Pancreas (tissue), 10 donors: ENCODE data around the gene MICU2. TPM values are rescaled to one million over a fixed set of nuclear protein-coding genes. Genes with fewer than 3 reads are reported as not detected.
"Not testable (repeated sequence)": the region's sequence is repeated elsewhere in the genome, so short reads cannot be mapped to it uniquely, and the experiment has no call there.

Experiments used
- ATAC-seq, 4 donors: fragments of 200-7000 bp; cut with Tn5 transposase; one replicate each; pipeline versions ENCODE4 v1.8.0 to v1.9.1; 2020; ENCODE audit warnings: mild to moderate bottlenecking in 4 of 4, moderate library complexity in 4 of 4
- DNase-seq, 6 donors: peaks; one replicate each; pipeline ENCODE4 v3.0.0-alpha.2; 2020
- FAIRE-seq: peaks from 2 replicates; lab custom pipeline; 2012; peaks lifted over from hg19 to GRCh38; lab: Jason Lieb, UNC
- H3K27ac ChIP-seq, 4 donors: fragments of 200-600 bp; sonication (generic); 1 replicate in 3 of 4; 2 replicates in 1 of 4; pipeline versions ENCODE4 v1.5.0 to v1.8.0; 2020
- H3K27me3 ChIP-seq, 4 donors: fragments of 200-600 bp; one replicate each; pipeline ENCODE4 v1.8.0; 2021
- H3K36me3 ChIP-seq, 3 donors: fragments of 200-600 bp; sonication (generic) in 1 of 3; one replicate each; pipeline versions ENCODE4 v1.5.0 to v1.8.0; 2020 to 2021
- H3K4me1 ChIP-seq, 3 donors: fragments of 200-600 bp; one replicate each; pipeline ENCODE4 v1.8.0; 2021
- H3K4me3 ChIP-seq, 4 donors: fragments of 200-600 bp; sonication (generic) in 2 of 4; one replicate each; pipeline versions ENCODE4 v1.5.0 to v1.8.0; 2020 to 2021
- H3K9me3 ChIP-seq, 4 donors: fragments of 200-600 bp; one replicate each; pipeline ENCODE4 v1.8.0; 2021
- CTCF ChIP-seq, 4 donors: fragments of 200-600 bp; sonication (generic) in 3 of 4; IDR thresholded peaks; one replicate each; pipeline versions ENCODE4 v1.5.0 to v1.8.0; 2021; ENCODE audit warnings: antibody characterized with exemption in 4 of 4
- WGBS, 2 donors: extraction: QIAGEN DNeasy Blood & Tissue Kit; methylation state at CpG; one replicate each; pipeline ENCODE4 v1.1.7; 2013; 5-methylcytosine and 5-hydroxymethylcytosine counted together
- intact Hi-C, 3 donors: fragments of 100-400 bp; cut with DNase I; formaldehyde crosslinking; loops; one replicate each; pipeline versions ENCODE4 v1.11.1 to v1.14.2; 2022
- polyA plus RNA-seq, 2 donors: library from polyadenylated mRNA; stranded (reverse); fragments of 200-250 nt; gene quantifications; one replicate each; pipeline ENCODE4 v1.2.3, GENCODE V29; 2013
- total RNA-seq, 6 donors: library from RNA; stranded (reverse); fragmentation: NEBNext Ultra II Directional in 4 of 6; extraction: Animal tissue kit (Norgen Biotek cat#: 25700) in 4 of 6; gene quantifications; one replicate each; pipeline versions ENCODE4 v1.2.1 to v1.2.4, GENCODE V29; 2021 to 2023
- donor health status: healthy with polysubstance abuse.
- donor health status: DM: no; HTN: no; CAD: no; lungs with moderate emphysema.
- donor health status: DM: no; HTN: no; CAD: no.
- donor health status: control.
- donor health status: control.
- donor health status: Bipolar disorder and iron deficiency.
- donor health status: DM: yes; HTN: yes; CAD: no.
- donor health status: DM: no; HTN: no; CAD: no.
- donor health status: DM: no; HTN: no; CAD: no.
- donor health status: DM: yes; HTN: yes; CAD: no.

Gene MICU2
- total and polyA plus RNA-seq, 8 donors = 9.3 to 36.6 (median 14.7) TPM

GRCh38 chr13:21557995-21558394 is 46.0 kb downstream of the MICU2 start:
- WGBS, 2 donors = 73 to 81% methylated on average over 2 of the region's 2 CpGs
- H3K27ac ChIP-seq = no peak overlapping the region
- TF ChIP-seq CTCF (IDR thresholded peaks at IDR 0.05) = no peak
- DNase-seq = no peak
- H3K4me3 ChIP-seq = no peak overlapping the region
- ATAC-seq = no peak
- no peaks in the 10 kb centered on the region for H3K27me3 ChIP-seq
- no peaks in the 10 kb centered on the region for H3K36me3 ChIP-seq
- no peaks in the 10 kb centered on the region for H3K4me1 ChIP-seq
- H3K9me3 ChIP-seq = no peaks in the 10 kb centered on the region
- no peak for FAIRE-seq
- intact Hi-C loops = no loop called here

- no peak for TF ChIP-seq CTCF (IDR thresholded peaks at IDR 0.05)
- ATAC-seq (no peak), FAIRE-seq (no peak), DNase-seq (no peak)
- Histone ChIP-seq H3K27me3 (no peaks in the 10 kb centered on the region), H3K27ac (no peak overlapping the region), H3K4me1 (no peaks in the 10 kb centered on the region), H3K36me3 (no peaks in the 10 kb centered on the region), H3K4me3 (no peak overlapping the region), H3K9me3 (no peaks in the 10 kb centered on the region)
- intact Hi-C loops = no loop called here
Measured at GRCh38 chr13:21556051-21556450, 47.9 kb downstream of the MICU2 start.

- DNase-seq, ATAC-seq, intact Hi-C loops, FAIRE-seq, H3K27me3 ChIP-seq, H3K27ac ChIP-seq, H3K36me3 ChIP-seq, H3K4me3 ChIP-seq, H3K4me1 ChIP-seq, H3K9me3 ChIP-seq: not testable (repeated sequence)
- 44 to 71% methylated on average over 1 of the region's 2 CpGs for WGBS, 2 donors
Measured at GRCh38 chr13:21553261-21553660, 50.7 kb downstream of the MICU2 start.

- no peak for TF ChIP-seq CTCF (IDR thresholded peaks at IDR 0.05)
- Histone ChIP-seq H3K27ac (no peak overlapping the region), H3K27me3 (no peaks in the 10 kb centered on the region), H3K4me3 (no peak overlapping the region), H3K9me3 (no peaks in the 10 kb centered on the region), H3K36me3 (no peaks in the 10 kb centered on the region), H3K4me1 (no peaks in the 10 kb centered on the region)
- FAIRE-seq = no peak
- ATAC-seq = no peak
- 87 to 88% methylated on average over 2 of the region's 2 CpGs for whole genome bisulfite sequencing, 2 donors
- no peak for DNase-seq
- intact Hi-C loops = no loop called here
Measured at GRCh38 chr13:21550918-21551317, 53.1 kb downstream of the MICU2 start.

- no peak for TF ChIP-seq CTCF (IDR thresholded peaks at IDR 0.05)
- Histone ChIP-seq H3K4me1 (no peaks in the 10 kb centered on the region), H3K9me3 (no peaks in the 10 kb centered on the region), H3K4me3 (no peak overlapping the region), H3K27ac (no peak overlapping the region), H3K36me3 (no peaks in the 10 kb centered on the region), H3K27me3 (no peaks in the 10 kb centered on the region)
- intact Hi-C loops = no loop called here
- WGBS, 2 donors = 51 to 69% methylated on average over 2 of the region's 2 CpGs
- DNase-seq (no peak), ATAC-seq (peak in 2 of 4 donors; percentile 15 to 26), FAIRE-seq (no peak)
Measured at GRCh38 chr13:21549633-21550032, 54.3 kb downstream of the MICU2 start.

- no peak overlapping the region for H3K27ac ChIP-seq
- no peak for FAIRE-seq
- H3K9me3 ChIP-seq = no peaks in the 10 kb centered on the region
- DNase-seq = no peak
- WGBS, 2 donors = 73 to 86% methylated on average over 5 of the region's 5 CpGs
- H3K4me1 ChIP-seq = no peaks in the 10 kb centered on the region
- intact Hi-C loops = no loop called here
- TF ChIP-seq CTCF (IDR thresholded peaks at IDR 0.05) = no peak
- H3K27me3 ChIP-seq = no peaks in the 10 kb centered on the region
- no peaks in the 10 kb centered on the region for H3K36me3 ChIP-seq
- no peak for ATAC-seq
- no peak overlapping the region for H3K4me3 ChIP-seq
Measured at GRCh38 chr13:21548577-21548976, 55.4 kb downstream of the MICU2 start.
